Germinal center (tissue), 1 donor: ENCODE results near the gene SEPTIN5.
"Not testable (repeated sequence)": the region's sequence is repeated elsewhere in the genome, so short reads cannot be mapped to it uniquely, and the experiment has no call there.

Experiments used
- DNase-seq: peaks from one replicate; pipeline ENCODE4 v3.0.0; 2012; ENCODE audit warnings: mixed read lengths, low spot score

The SEPTIN5 gene

DNA sequence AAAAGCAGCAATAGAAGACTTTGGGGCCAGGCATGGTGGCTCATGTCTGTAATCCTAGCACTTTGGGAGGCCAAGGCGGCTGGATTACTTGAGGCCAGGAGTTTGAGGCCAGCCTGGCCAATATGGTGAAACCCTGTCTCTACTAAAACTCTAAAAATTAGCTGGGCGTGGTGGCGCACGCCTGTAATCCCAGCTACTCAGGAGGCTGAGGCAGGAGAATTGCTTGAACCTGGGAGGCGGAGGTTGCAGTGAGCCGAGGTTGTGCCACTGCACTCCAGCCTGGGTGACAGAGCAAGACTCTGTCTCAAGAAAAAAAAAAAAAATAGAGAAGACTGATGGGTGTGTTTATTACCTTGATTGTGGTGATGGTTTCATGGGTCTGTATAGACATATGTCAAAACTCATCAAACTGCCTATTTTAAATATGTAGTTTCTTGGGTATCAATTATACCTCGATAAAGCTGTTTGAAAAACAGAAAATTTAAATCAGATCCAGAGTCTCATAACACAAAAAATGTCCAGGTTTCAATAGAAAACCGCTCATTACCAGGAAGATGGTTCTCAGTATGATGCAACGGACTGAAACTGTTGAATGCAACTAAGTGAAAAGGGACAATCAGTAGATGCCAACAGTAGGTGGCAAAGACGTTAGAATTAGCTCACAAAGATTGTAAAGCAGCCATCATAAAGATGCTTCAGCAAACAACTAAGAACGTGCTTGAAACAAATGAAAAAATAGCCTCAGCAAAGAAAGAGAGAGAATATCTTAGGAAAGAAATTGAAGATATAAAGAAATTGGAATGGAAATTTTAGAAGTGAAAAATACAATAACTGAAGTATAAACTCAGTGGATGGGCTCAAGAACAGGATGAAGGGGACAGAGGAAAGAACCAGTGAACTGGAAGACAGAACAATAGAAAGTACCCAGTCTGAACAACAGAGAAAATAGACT lies 33.1 kb upstream of the SEPTIN5 start:
- DNase-seq = no peak

DNA sequence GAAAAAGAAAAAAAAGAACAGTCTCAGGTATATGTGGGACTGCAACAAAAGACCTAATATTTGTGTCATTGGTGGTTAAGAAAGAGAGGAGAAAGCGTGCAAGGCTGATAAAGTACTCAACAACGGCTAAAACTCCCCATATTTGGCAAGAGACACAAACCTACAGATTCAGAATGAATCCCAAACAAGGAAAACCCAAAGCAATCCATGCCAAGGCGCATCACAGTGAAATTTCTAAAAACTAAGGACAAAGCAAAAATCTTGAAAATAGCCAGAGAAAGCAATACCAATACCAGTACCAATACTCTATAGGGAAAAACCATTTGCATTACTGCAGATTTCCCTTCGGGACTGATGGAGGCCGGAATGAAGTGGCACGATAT lies 32.4 kb upstream of the SEPTIN5 start:
- no peak for DNase-seq

- no peak for DNase-seq
Observed at GRCh38 chr22:19686946-19687345, 27.4 kb upstream of the SEPTIN5 start.

GRCh38 chr22:19687561-19688300 lies 26.6 kb upstream of the SEPTIN5 start:
- no peak for DNase-seq

- DNase-seq = no peak
Observed at GRCh38 chr22:19688301-19689290, 25.7 kb upstream of the SEPTIN5 start.

DNA sequence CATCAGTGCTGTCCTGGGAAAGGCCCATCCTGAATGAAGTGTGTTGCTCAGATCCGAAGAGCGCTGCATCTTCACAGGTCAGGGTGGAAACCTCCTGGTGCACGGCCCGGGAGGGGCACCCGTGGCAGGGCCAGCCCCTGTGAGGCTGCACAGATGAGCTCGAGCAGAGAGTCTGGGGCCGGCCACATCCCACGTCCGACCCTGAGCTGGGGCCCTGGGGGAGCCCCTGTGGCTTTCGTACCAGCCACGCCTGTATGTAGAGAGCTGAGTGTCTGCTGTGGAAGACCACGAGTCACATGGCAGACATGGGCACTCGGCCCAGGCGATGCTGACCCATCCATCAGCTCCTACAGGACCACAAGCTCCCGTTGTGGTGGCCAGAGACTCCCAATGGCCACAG lies 24.9 kb upstream of the SEPTIN5 start:
- DNase-seq = no peak

DNA sequence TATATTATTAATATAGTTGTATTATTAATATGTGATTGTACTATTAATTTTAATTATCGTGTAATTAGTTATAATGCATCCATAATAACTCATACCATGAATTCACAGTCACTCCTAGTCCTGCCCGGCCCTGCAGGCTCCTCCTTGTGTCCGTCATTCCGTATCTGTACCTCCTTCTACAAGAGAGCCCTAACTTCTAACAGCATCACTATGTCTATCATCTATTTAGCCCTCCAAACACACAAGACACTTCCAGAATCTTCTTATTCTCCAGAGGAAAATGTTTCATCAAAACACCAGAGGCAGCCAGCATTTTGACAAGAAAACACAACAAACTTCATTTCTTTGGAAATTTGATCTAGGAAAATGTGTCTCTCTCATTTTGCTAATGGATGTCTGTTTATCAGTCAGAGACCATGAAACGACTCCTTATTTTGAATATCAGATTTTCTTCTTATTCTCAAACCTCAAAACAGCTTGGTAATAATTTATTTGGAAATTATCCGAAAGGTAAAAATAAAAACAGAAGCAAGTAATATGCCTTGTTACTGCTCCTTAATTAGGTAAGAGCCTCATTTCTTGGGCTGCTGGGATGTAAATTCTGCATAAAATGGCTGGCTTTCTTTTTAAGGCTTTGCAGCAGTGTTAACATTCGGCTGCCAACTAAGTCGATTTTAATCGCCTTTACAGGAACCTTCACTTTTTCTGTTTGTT lies 23.1 kb upstream of the SEPTIN5 start:
- DNase-seq = no peak

DNA sequence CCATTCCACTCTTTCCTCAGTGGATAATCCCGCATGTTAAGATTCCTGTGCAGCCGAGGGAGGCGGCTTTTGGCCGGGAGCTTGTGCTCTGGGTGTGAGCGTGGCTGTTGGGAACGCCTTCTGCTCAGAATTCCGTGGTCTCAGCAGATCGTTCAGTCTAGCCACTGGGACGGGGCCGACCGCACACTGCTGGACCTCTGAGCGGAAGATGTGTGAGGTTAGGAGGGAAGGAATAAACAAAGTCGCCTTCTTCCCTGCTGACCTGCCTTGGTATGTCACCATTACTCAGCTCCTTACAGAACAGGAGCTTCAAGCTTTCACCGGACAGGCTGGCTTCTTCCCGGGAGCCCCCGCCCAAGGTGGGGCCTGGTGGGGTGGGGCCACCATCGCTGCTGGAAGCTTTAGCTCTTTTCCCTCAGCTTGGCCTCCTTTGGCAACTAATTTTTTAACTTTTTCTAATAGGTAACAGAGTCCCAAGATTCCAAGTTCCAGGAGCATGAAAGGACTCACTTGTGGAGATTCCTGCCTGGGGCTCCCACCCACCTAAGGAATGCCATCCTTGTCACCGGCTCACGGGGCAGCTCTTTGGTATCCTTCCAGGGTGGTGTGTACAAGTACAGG lies 22.5 kb upstream of the SEPTIN5 start:
- no peak for DNase-seq

DNA sequence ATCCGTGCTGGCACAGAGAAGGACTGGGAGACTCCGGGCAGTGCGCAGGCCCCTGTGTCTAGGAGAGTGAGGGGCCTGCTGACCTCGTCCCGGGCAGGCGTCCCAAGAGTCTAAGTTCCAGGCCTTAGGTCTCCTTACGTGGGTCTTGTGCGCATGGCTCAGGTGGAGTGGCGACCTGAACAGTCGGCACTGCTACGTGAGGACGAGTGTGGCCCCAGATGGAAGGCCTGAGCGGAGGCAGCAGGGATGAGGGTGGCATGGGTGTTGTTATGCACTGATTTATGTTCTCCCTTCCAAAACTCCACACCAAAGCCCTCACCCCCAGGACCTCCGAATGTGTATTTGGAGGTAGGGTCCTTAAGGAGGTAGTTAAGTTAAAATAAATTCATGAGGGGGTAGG lies 20.7 kb upstream of the SEPTIN5 start:
- no peak for DNase-seq

GRCh38 chr22:19693981-19694670 lies 20.2 kb upstream of the SEPTIN5 start:
- DNase-seq = no peak

GRCh38 chr22:19694696-19695095 lies 19.6 kb upstream of the SEPTIN5 start:
- DNase-seq = no peak

DNA sequence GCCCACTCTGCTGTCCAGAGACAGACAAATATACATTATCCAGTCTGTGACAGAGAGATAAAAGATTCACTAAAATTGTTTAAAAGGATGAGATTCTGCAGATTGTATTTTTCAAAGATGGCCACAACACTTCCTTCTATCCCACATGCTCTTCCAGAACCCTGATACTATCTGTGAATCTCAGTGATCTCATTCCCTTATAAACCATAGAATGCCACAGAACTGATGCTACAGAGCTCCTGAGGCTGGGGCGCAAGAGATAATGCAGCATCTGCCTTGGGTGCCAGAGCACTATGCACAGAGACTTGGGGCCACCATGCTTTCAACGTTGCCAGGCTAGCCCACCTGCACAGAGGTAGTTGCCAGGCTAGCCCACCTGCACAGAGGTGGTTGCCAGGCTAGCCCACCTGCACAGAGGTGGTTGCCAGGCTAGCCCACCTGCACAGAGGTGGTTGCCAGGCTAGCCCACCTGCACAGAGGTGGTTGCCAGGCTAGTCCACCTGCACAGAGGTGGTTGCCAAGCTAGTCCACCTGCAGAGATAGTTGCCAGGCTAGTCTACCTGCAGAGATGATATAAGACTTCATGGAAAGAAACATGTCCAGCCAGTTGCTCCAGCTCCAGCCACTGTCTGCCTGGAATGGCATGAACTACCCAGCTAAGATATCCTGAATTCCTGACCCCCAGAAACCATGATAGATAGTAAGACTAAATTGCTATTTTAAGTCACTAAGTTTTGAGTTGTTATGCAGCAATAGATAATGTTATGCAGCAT lies 17.6 kb upstream of the SEPTIN5 start:
- DNase-seq = no peak

DNA sequence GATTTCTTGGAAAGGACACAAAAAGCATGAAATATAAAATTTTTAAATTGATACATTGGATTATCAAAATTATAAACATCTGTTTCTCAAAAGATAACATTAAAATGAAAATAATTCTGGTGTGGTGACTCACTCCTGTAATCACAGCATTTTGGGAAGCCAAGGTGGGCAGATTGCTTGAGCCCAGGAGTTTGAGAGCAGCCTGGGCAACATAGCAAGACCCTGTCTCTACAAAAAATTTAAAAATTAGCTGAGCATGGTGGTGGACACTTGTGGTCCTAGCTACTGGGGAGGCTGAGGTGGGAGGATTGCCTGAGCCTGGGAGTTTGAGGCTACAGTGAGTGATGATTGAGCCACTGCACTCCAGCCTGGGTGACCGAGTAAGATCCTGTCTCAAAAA lies 16.4 kb upstream of the SEPTIN5 start:
- not testable (repeated sequence) for DNase-seq

DNA sequence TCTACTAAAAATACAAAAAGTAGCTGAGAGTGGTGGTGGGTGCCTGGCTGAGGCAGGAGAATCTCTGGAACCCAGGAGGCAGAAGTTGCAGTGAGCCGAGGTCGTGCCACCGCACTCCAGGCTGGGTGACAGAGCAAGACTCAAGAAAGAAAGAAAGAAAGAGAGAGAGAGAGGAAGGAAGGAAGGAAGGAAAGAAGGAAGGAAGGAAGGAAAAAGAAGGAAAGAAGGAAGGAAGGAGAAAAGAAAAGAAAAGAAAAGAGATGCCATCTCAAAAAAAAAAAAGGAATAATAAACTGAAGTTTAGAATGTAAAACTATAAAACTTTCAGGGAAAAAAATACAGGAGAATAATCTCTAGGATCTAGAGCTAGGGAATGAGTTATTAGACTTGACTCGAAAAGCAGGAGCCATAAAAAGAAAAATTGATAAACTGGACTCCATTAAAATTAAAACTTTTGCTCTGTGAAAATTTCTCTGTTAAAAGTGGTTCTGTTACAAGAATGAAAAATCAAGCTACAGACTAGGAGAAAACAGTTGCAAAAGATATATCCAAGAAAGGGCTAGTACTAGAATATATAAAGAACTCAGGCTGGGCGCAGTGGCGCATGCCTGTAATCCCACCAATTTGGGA lies 13.4 kb upstream of the SEPTIN5 start:
- no peak for DNase-seq

DNA sequence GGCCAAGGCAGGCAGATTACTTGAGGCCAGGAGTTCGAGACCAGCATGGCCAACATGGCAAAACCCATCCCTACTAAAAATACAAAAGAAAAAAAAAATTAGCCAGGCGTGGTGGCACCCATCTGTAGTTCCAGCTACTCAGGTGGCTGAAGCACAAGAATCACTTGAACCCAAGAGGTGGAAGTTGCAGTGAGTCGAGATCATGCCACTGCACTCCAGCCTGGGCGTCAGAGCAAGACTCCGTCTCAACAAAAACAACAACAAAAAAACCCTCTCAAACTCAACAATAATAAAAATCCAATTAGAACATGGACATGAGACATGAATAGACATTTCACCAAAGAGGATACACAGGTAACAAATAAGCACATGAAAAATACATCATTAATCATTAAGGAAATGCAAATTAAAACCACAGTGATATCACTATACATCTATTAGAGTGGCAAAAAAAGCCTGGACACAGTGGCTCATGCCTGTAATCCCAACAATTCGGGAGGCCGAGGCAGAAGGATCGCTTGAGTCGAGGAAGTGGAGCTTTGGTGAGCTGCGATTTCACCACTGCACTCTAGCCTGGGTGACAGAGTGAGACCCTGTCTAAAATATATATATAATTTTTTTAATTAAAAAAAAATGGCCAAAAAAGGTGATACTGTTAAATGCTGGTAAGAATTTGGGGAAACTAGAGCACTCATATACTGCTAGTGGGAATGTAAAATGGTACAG lies 12.7 kb upstream of the SEPTIN5 start:
- DNase-seq = no peak

DNA sequence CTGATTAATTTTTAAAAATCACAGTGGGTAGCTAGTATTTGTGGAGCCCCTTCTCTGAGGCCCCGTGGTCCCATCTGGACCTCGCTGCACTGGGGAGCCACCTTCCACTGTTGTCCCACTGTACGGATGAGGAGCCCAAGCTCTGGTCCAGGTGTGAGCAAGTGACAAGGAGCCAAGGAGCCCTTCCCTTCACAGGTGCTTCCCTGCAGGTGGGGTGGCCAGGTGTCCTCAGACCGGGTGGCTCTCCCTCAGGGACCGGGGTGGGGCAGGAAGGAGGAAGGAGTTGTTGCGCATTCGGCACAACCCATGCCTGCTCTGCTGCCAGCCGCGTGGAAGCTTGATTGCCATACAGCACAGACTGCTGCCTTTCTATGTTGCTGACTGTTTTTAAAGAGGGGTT lies 10.4 kb upstream of the SEPTIN5 start:
- DNase-seq = no peak

- DNase-seq = no peak
Observed at GRCh38 chr22:19704355-19705015, 9.8 kb upstream of the SEPTIN5 start.
